ENCODE measurements around the gene NOL4L. TPM values are rescaled to one million over a fixed set of nuclear protein-coding genes. Genes with fewer than 3 reads are reported as not detected.

NOL4L gene
- total RNA-seq, 1 experiment from 2014 or later: 31.7 TPM

- Histone ChIP-seq H3T11ph (ENCODE audit: low read length) (no peak overlapping the region), H3K79me1 (ENCODE audit: insufficient read depth, low read depth, low read length, poor library complexity, severe bottlenecking) (no peaks in the 10 kb centered on the region)
- no peak overlapping the region for H3K4me3 Mint-ChIP-seq
These were observed 166.8 kb downstream of the NOL4L start for GRCh38 chr20:32418376-32418775.

More at GRCh38 chr20:32418376-32418775, 166.8 kb downstream of the NOL4L start:
- no peak for DNase-seq
- Mint-ChIP-seq H3K27me3 (ENCODE audit: low read depth) (no peaks in the 10 kb centered on the region), H3K36me3 (ENCODE audit: insufficient read depth in 1 of 3, low read depth in 3 of 3) (no peaks in the 10 kb centered on the region), H3K27ac (no peak overlapping the region), H3K9me3 (no peaks in the 10 kb centered on the region), H3K4me1 (peaks cover 11 to 14% of the 10 kb centered on the region in 2 experiments)
- Histone ChIP-seq H2BK15ac (ENCODE audit: low read depth, low read length) (no peak overlapping the region), H3K14ac (ENCODE audit: insufficient read depth, low read length) (no peak overlapping the region), H4K8ac (replicated peaks; ENCODE audit: insufficient read length, low read depth, low read length) (no peak overlapping the region), H3K23ac (ENCODE audit: insufficient read length, low read depth, low read length) (no peak overlapping the region), H3K4ac (ENCODE audit: low read depth, low read length) (no peak overlapping the region), H2BK120ac (ENCODE audit: low read depth, low read length, poor library complexity, severe bottlenecking) (no peak overlapping the region), H3K23me2 (ENCODE audit: insufficient read length, low read depth, low read length, poor library complexity, severe bottlenecking) (no peaks in the 10 kb centered on the region), H3K27me3 (ENCODE audit: insufficient read depth, low read length) (no peaks in the 10 kb centered on the region), H3K79me2 (ENCODE audit: insufficient read depth, low read length) (no peaks in the 10 kb centered on the region), H3K4me2 (ENCODE audit: insufficient read depth, insufficient read length, low read length) (no peak overlapping the region), H2BK12ac (ENCODE audit: insufficient read length, low read depth, low read length) (no peak overlapping the region), H3K18ac (ENCODE audit: insufficient read length, low read depth, low read length) (no peak overlapping the region), H3K9ac (ENCODE audit: extremely low read depth, insufficient read length, low read length) (no peak overlapping the region), H2BK5ac (ENCODE audit: insufficient read length, low read length) (no peak overlapping the region), H2AK5ac (ENCODE audit: insufficient read length, low read length) (no peak overlapping the region), H3K4me1 (ENCODE audit: insufficient read depth, low read length) (no peaks in the 10 kb centered on the region), H2BK20ac (ENCODE audit: low read depth, low read length, poor library complexity, severe bottlenecking) (no peak overlapping the region), H2AFZ (ENCODE audit: low read length) (no peak overlapping the region), H4K5ac (ENCODE audit: insufficient read length, low read depth, low read length) (no peak overlapping the region), H3K27ac (ENCODE audit: insufficient read length, low read depth, low read length) (no peak overlapping the region), H3K9me3 (ENCODE audit: control insufficient read depth, low read depth, low read length) (no peaks in the 10 kb centered on the region), H4K20me1 (ENCODE audit: control insufficient read depth, insufficient read depth, insufficient read length) (no peaks in the 10 kb centered on the region), H3K56ac (ENCODE audit: insufficient read length, low read depth, low read length) (no peak overlapping the region), H4K91ac (ENCODE audit: insufficient read length, low read depth, low read length) (no peak overlapping the region)
- TF ChIP-seq, protein P1, sequence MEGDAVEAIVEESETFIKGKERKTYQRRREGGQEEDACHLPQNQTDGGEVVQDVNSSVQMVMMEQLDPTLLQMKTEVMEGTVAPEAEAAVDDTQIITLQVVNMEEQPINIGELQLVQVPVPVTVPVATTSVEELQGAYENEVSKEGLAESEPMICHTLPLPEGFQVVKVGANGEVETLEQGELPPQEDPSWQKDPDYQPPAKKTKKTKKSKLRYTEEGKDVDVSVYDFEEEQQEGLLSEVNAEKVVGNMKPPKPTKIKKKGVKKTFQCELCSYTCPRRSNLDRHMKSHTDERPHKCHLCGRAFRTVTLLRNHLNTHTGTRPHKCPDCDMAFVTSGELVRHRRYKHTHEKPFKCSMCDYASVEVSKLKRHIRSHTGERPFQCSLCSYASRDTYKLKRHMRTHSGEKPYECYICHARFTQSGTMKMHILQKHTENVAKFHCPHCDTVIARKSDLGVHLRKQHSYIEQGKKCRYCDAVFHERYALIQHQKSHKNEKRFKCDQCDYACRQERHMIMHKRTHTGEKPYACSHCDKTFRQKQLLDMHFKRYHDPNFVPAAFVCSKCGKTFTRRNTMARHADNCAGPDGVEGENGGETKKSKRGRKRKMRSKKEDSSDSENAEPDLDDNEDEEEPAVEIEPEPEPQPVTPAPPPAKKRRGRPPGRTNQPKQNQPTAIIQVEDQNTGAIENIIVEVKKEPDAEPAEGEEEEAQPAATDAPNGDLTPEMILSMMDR (conservative IDR thresholded peaks at IDR 0.05): no peak
- no CpG with 5 or more reads among the region's 2 CpGs for WGBS (ENCODE audit: extremely low coverage, insufficient read length, low lambda C conversion rate)
